ENCODE results near the gene ABCC11.

The ABCC11 gene

DNA sequence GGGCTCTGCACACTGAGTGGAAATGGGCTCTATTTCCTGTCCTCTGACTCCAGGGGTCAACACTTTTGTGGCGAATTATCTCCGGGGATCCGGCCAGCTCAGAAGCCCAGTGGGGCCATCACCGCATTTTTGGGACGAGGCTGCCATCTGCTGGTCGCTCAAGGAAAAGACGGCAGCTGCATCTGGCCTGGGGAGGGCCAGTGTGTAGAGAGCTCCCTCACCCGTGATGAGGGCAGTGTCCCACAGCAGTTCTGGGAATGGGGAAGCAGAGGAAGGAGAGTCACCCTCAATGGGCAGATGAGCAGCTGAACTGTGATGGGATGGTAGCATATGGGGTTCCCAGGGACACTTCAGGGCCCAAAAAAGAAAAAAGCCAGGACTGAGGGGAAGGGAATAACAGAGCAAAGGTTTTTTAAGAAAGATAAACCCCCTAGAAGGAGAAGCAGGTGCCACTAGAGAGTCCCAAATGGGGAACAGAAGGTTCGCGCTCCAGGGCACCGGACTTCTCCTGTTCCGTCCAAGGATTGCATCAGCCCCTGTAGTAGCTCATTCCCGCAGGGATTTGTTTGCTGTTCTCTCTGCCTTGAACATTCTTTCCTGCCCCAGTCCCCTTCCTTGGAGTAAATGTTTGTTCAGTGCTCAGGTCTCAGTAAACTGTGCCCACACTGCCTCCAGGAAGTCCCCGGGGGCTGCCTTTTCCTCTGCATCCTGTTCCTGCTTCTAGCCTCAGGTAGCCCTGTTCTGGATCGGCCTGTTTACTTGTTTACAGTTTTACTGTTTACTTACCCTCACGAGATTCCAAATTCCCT, 82.2 kb downstream of the ABCC11 start:
- peak; percentile 36 to 40 for DNase-seq (ENCODE audit: low read depth in 2 of 2)

DNA sequence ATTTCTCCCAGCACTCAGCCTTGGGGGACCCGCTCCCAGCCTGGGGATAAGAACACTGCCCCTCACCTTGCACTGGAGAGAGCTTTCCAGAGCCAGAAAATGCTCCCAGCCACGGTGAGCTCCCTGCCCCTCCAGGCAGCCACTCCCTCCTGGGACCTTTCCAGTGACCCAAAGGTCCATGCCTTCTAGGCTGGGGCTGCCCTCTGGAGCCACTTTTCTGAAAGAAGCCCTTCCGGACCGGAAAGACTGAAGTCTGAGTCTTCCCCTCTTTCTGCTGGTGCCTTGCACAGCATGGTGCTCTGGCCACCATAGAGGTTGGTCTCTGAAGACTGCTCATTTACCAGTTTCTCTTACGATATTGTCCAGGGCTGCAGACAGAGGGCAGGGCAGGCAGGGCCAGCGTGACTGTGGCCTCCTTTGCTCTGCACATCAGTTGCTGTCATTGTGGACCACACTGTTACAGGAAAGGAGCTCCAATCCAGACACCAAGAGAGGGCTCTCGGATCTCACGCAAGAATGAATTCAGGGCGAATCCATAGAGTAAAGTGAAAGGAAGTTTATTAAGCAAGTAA, 84.4 kb downstream of the ABCC11 start:
- no peak for DNase-seq (ENCODE audit: low read depth in 2 of 2)

GRCh38 chr16:48161906-48162305, 85.4 kb downstream of the ABCC11 start:
- no peak for DNase-seq (ENCODE audit: low read depth in 2 of 2)

DNA sequence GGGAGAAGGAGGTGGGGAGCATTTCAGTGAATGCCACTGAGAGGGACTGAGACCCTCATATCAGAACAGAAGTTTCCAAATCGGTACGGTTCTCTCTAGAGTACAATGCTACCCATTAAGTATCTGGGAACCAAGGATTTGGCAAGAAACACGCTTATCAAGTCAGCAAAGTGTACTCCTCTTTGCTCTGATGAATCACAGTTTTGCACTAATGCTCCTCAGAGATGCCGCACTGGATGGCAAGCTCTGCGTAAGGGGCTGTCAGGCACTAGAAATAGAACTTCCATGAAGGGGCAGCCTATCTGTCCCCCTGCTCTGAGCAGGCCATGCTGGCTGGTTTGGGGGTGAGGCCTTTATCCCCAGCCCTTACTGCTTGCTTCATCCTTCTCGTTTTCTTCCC, 86.8 kb downstream of the ABCC11 start:
- no peak for DNase-seq (ENCODE audit: low read depth in 2 of 2)

DNA sequence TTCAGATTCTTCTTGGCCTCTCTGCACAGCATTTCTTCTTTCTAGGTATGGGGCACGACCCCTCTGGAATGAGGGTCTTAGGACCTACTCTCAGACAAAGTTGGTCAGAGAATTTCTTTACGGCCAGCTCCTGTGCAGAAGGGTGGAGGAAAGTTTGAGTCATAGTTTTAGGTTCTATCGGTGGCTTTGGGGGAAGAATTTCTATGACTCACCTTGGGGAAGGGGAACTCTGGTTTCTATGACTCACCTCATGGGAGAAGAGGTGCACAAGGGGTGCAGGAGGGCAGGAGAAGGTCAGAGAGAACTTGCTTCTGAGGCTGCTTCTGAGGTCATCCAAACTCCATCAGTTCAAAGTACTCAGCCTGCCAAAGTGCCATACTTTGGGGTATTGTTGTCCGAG, 89.0 kb downstream of the ABCC11 start:
- peak; percentile 4 to 5 for DNase-seq (ENCODE audit: low read depth in 2 of 2)

- no peak for DNase-seq (ENCODE audit: low read depth in 2 of 2)
Observed at GRCh38 chr16:48157794-48158193, 89.5 kb downstream of the ABCC11 start.

DNA sequence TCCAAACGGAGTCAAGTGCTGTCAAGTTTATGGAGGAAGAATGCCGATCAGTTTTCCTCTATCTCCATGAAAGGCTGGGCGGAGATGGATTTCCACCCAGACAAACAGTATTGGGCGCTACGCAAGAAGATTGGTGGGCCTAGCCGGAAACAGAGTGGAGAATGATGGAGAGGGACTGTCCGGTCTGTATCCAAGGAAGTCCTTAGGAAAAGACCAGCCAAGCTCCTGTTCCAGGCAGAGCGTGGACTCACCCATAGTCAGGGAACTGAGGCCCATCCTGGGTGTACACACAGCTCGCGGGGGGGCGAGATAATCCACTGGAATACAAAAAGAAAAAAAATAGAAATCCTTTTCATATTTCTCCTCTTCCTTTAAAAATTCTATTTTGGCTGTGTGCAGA, 90.0 kb downstream of the ABCC11 start:
- no peak for DNase-seq (ENCODE audit: low read depth in 2 of 2)

DNA sequence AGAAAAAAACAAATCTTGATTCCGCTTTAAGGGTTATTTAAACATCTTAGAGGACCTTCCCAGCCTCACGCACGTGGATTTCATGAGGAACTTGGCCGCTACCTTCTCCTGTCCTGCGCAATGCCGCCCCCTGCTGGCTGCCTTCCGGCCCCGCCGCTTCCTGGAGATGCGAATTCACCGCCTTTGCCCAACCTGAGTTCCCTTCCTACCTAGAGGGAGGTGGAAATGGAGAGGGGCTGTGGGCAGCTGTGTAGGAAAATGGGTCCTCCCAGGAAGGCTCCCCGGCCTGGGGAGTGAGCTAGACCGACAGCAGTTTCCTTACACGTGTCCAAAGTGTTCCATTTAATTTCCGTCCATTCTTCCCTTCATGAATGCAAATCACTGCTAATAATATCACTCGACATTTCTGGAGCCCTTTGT, 90.5 kb downstream of the ABCC11 start:
- DNase-seq (ENCODE audit: low read depth in 2 of 2): peak; percentile 59 to 64

- no peak for DNase-seq (ENCODE audit: low read depth in 2 of 2)
Observed at GRCh38 chr16:48155926-48156789, 91.2 kb downstream of the ABCC11 start, which contains the start of gene ABCC12. Gene ABCC12 (minus strand): TSS chr16:48155993. CDS start chr16:48146424, 9,569 bp downstream.

DNA sequence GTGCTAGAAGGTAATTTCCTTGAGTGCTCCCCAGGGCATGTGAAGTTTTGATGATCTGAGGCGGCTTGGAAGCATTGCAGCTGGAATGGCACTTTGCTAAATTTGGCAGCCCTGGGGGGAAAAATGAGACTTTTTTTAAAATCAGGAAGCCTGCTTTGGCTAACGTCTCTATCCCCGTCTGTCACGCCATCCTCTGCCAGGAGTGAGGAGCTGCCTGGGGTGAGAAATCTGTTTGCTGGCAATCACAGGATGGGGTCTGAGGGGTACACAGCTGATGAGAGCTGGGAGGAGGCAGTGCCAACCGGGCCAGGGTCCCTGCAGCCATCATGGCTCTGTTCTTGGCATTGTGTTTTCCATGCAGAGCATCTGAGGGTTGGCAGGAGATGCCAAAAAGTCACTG, 93.6 kb downstream of the ABCC11 start:
- DNase-seq (ENCODE audit: low read depth in 2 of 2): no peak

DNA sequence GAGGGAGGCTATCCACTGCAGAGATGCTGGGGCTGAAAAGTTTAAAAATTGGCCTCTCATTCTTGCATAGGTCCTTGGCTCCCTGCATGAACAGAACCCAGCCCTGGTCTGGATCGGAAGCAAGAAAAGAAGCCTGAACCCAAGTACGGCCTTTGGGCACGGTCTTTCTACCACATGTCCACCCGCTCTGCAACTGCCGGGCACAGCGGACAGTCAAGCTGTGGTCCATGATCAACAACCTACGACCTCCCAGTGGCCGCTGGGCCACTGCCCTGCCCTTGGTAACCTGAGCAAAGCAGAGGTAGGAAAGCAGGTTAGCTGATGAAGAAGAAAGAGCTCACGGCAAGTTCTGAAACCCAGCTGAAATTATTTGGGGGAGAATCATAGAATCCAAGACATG, 95.1 kb downstream of the ABCC11 start:
- DNase-seq (ENCODE audit: low read depth in 2 of 2): no peak

GRCh38 chr16:48150707-48151106, 96.6 kb downstream of the ABCC11 start:
- no peak for DNase-seq (ENCODE audit: low read depth in 2 of 2)

DNA sequence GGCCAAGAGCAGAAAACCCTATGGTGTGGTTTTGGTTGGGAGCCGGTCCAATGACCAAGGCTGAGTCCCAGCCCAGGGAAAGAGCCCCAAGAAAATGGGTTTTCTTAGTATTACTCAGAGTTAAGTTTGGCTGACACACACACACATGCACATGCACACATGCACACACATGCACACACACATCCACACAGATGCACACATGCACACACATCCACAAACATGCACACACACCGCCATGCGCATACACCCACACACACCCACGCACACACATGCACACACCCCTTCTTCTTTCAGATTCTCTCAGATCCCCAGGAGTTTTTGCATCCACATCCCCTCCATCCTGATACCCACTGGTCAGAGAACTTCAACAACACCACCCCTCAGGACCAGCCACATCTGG, 100.6 kb downstream of the ABCC11 start:
- no peak for DNase-seq (ENCODE audit: low read depth in 2 of 2)

- DNase-seq (ENCODE audit: low read depth in 2 of 2): no peak
Observed at GRCh38 chr16:48146131-48146530, 101.2 kb downstream of the ABCC11 start.

- DNase-seq (ENCODE audit: low read depth in 2 of 2): no peak
Observed at GRCh38 chr16:48143812-48144368, 103.4 kb downstream of the ABCC11 start.

- no peak for DNase-seq (ENCODE audit: low read depth in 2 of 2)
Observed at GRCh38 chr16:48140821-48141220, 106.5 kb downstream of the ABCC11 start.

- no peak for DNase-seq (ENCODE audit: low read depth in 2 of 2)
Observed at GRCh38 chr16:48139517-48139916, 107.8 kb downstream of the ABCC11 start.

- DNase-seq (ENCODE audit: low read depth in 2 of 2): no peak
Observed at GRCh38 chr16:48138543-48138942, 108.8 kb downstream of the ABCC11 start.

DNA sequence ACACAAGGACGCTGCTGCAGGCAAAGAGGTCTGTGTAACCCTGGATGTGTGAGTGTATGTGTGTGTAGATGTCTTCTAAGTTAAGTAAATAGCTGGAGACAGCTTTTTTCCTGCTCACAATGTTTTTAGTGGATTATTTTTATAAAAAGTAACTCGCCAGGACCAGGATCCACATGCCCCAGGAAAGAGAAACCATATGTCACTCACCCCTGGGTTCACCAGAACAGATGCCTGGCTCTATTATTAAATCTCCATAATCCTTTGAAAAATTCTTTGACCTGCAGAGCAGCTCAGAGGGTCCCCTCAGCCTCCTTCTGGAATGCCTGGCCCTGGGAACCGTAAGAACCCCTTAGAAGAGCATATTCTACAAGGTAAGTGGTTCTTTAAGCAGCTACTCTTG, 109.5 kb downstream of the ABCC11 start:
- DNase-seq (ENCODE audit: low read depth in 2 of 2): no peak

DNA sequence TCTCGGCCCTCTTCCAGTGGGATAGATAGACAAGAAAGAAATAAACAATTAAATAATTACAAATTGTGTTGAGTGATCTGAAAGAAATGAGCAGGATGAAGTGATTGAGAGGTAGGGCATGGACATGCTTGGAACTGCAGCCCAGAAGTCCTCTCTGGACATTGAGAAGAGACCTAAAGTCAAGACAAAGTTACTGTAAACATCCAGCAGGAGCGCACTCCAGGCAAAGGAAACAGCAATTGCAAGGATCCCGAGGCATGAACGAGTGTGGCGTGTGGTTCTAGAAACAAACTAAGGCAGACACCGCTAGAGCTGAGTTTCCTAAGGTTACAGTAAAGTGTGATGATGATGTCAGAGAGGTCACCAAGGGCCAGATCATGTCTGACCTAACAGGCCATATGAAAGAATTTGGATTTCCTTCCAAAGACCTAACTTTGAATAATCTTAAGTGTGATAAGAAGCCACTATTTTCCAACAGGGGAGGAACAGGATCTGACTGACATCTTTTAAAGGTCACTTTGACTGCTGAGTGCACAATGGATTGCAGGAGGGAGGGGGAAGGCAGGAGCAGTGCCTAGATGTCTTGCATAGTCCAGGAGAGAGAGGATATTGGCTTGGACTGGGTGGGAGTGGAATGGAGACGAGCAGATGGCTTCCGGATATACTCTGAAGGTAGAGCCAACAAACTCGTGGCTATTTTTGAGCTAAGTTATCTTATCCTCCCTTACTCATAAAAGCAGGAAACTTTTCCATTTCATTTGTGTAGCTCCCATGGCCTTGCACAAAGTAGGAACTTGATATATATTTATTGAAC, 110.6 kb downstream of the ABCC11 start:
- DNase-seq (ENCODE audit: low read depth in 2 of 2): no peak

GRCh38 chr16:48133455-48134211, 113.7 kb downstream of the ABCC11 start:
- no peak for DNase-seq (ENCODE audit: low read depth in 2 of 2)
